Skeletal muscle cell (primary cell): ENCODE results near the gene KCP.
A peak's percentile ranks its signal among the peaks of the same experiment; 100 is the strongest.

Experiments used
- DNase-seq: peaks from one replicate; pipeline ENCODE4 v3.0.0-alpha.2; 2010; ENCODE audit warnings: low read depth
- H3K4me3 ChIP-seq: 2 replicates; pipeline ENCODE4 v1.5.1; 2011; ENCODE audit warnings: low read depth, mild to moderate bottlenecking, control low read depth, low read length, moderate library complexity

The KCP gene

GRCh38 chr7:128939861-128940410, 29.4 kb upstream of the KCP start:
- no peak for DNase-seq
- no peak overlapping the region for H3K4me3 ChIP-seq

- no peak overlapping the region for H3K4me3 ChIP-seq
- no peak for DNase-seq
Observed at GRCh38 chr7:128939075-128939860, 28.8 kb upstream of the KCP start.

- DNase-seq = no peak
- peak overlapping the region; percentile 42 for H3K4me3 ChIP-seq
Observed at GRCh38 chr7:128938544-128939074, 28.1 kb upstream of the KCP start.

- DNase-seq = no peak
- H3K4me3 ChIP-seq = peak within 1 kb of the TSS; percentile 42
Observed at GRCh38 chr7:128937647-128938543, 27.4 kb upstream of the KCP start, which contains the start of gene IRF5. Gene IRF5 (plus strand): TSS chr7:128937927. CDS start chr7:128942082, 4,155 bp downstream.

- peak overlapping the region; percentile 3 for H3K4me3 ChIP-seq
- no peak for DNase-seq
Observed at GRCh38 chr7:128937271-128937646, 26.8 kb upstream of the KCP start.

- no peak for DNase-seq
- H3K4me3 ChIP-seq = no peak overlapping the region
Observed at GRCh38 chr7:128936798-128937197, 26.3 kb upstream of the KCP start.

GRCh38 chr7:128935342-128935730, 24.8 kb upstream of the KCP start:
- DNase-seq = no peak
- no peak overlapping the region for H3K4me3 ChIP-seq

- H3K4me3 ChIP-seq = no peak overlapping the region
- DNase-seq = no peak
Observed at GRCh38 chr7:128934361-128935341, 24.1 kb upstream of the KCP start.

GRCh38 chr7:128933180-128933891, 22.8 kb upstream of the KCP start:
- H3K4me3 ChIP-seq = no peak overlapping the region
- no peak for DNase-seq

GRCh38 chr7:128932862-128933179, 22.3 kb upstream of the KCP start:
- no peak overlapping the region for H3K4me3 ChIP-seq
- no peak for DNase-seq

GRCh38 chr7:128931965-128932861, 21.7 kb upstream of the KCP start:
- no peak overlapping the region for H3K4me3 ChIP-seq
- DNase-seq = no peak

GRCh38 chr7:128931190-128931798, 20.8 kb upstream of the KCP start:
- H3K4me3 ChIP-seq = no peak overlapping the region
- DNase-seq = no peak

- DNase-seq = no peak
- H3K4me3 ChIP-seq = no peak overlapping the region
Observed at GRCh38 chr7:128928882-128929788, 18.6 kb upstream of the KCP start.

GRCh38 chr7:128928159-128928813, 17.8 kb upstream of the KCP start:
- DNase-seq = no peak
- H3K4me3 ChIP-seq = no peak overlapping the region

GRCh38 chr7:128924707-128925588, 14.4 kb upstream of the KCP start:
- no peak for DNase-seq
- H3K4me3 ChIP-seq = no peak overlapping the region
